H9 (cell line): Measurements from ENCODE around the gene B3GNT7. TPM values are rescaled to one million over a fixed set of nuclear protein-coding genes. Genes with fewer than 3 reads are reported as not detected.

ENCODE experiments used
- DNase-seq: peaks from one replicate; pipeline ENCODE4 v3.0.0-alpha.2; 2017
- H2AFZ ChIP-seq: one replicate; pipeline ENCODE4 v1.6.1; 2013; ENCODE audit warnings: mild to moderate bottlenecking, low read length, control low read depth, moderate library complexity
- H2AK5ac ChIP-seq: 2 replicates; pipeline ENCODE4 v1.6.1; 2013; ENCODE audit warnings: low read length, control low read depth, mixed read lengths; ENCODE audit not compliant: insufficient read length
- H2BK120ac ChIP-seq: one replicate; pipeline ENCODE4 v1.6.1; 2013; ENCODE audit warnings: low read depth, mild to moderate bottlenecking, low read length, control low read depth, inconsistent platforms; ENCODE audit not compliant: poor library complexity, severe bottlenecking
- H2BK12ac ChIP-seq: 2 replicates; pipeline ENCODE4 v1.6.1; 2013; ENCODE audit warnings: low read length, control low read depth, mixed read lengths, low read depth; ENCODE audit not compliant: insufficient read length
- H2BK15ac ChIP-seq: 2 replicates; pipeline ENCODE4 v1.6.1; 2013; ENCODE audit warnings: low read depth, low read length, control low read depth
- H2BK20ac ChIP-seq: one replicate; pipeline ENCODE4 v1.6.1; 2013; ENCODE audit warnings: low read depth, mild to moderate bottlenecking, low read length, control low read depth, inconsistent platforms; ENCODE audit not compliant: poor library complexity, severe bottlenecking
- H2BK5ac ChIP-seq: 2 replicates; pipeline ENCODE4 v1.6.1; 2013; ENCODE audit warnings: low read length, control low read depth, mixed read lengths; ENCODE audit not compliant: insufficient read length
- H3K14ac ChIP-seq: 2 replicates; pipeline ENCODE4 v1.6.1; 2013; ENCODE audit warnings: low read length, control low read depth; ENCODE audit not compliant: insufficient read depth
- H3K18ac ChIP-seq: 2 replicates; pipeline ENCODE4 v1.6.1; 2013; ENCODE audit warnings: low read depth, mild to moderate bottlenecking, mixed read lengths, low read length, control low read depth; ENCODE audit not compliant: insufficient read length
- H3K23ac ChIP-seq: 2 replicates; pipeline ENCODE4 v1.6.1; 2013; ENCODE audit warnings: low read length, control low read depth, mixed read lengths, low read depth; ENCODE audit not compliant: insufficient read length
- H3K23me2 ChIP-seq: 2 replicates; pipeline ENCODE4 v1.6.1; 2013; ENCODE audit warnings: low read depth, mild to moderate bottlenecking, mixed read lengths, low read length, control low read depth; ENCODE audit not compliant: insufficient read length, poor library complexity, severe bottlenecking
- H3K27ac ChIP-seq: 2 replicates; pipeline ENCODE4 v1.5.1; 2013; ENCODE audit warnings: low read length, control low read depth, mixed read lengths, low read depth; ENCODE audit not compliant: insufficient read length
- H3K27me3 ChIP-seq: 2 replicates; pipeline ENCODE4 v1.6.1; 2013; ENCODE audit warnings: low read length, control low read depth, inconsistent platforms; ENCODE audit not compliant: insufficient read depth
- H3K4ac ChIP-seq: 2 replicates; pipeline ENCODE4 v1.6.1; 2013; ENCODE audit warnings: low read depth, mild to moderate bottlenecking, control low read depth, inconsistent platforms, low read length, moderate library complexity
- H3K4me1 ChIP-seq: 2 replicates; pipeline ENCODE4 v1.6.1; 2013; ENCODE audit warnings: low read length, control low read depth, inconsistent platforms; ENCODE audit not compliant: insufficient read depth
- H3K4me2 ChIP-seq: 2 replicates; pipeline ENCODE4 v1.6.1; 2013; ENCODE audit warnings: low read length, control low read depth, mixed read lengths; ENCODE audit not compliant: insufficient read length, insufficient read depth
- H3K56ac ChIP-seq: 2 replicates; pipeline ENCODE4 v1.6.1; 2013; ENCODE audit warnings: low read depth, mild to moderate bottlenecking, mixed read lengths, low read length, control low read depth; ENCODE audit not compliant: insufficient read length
- H3K79me1 ChIP-seq: 2 replicates; pipeline ENCODE4 v1.6.1; 2013; ENCODE audit warnings: low read depth, mild to moderate bottlenecking, moderate library complexity, low read length, control low read depth, inconsistent platforms; ENCODE audit not compliant: insufficient read depth, poor library complexity, severe bottlenecking
- H3K79me2 ChIP-seq: 2 replicates; pipeline ENCODE4 v1.6.1; 2013; ENCODE audit warnings: low read length, control low read depth, inconsistent platforms; ENCODE audit not compliant: insufficient read depth
- H3K9ac ChIP-seq: 2 replicates; pipeline ENCODE4 v1.6.1; 2013; ENCODE audit warnings: low read length, control low read depth, mixed read lengths; ENCODE audit not compliant: insufficient read length; ENCODE audit errors: extremely low read depth
- H3K9me3 ChIP-seq: one replicate; pipeline ENCODE4 v1.6.1; 2013; ENCODE audit warnings: low read depth, low read length, inconsistent platforms; ENCODE audit not compliant: control insufficient read depth
- H3T11ph ChIP-seq: one replicate; pipeline ENCODE4 v1.6.1; 2013; ENCODE audit warnings: mild to moderate bottlenecking, low read length, control low read depth, inconsistent platforms
- H4K20me1 ChIP-seq: one replicate; pipeline ENCODE4 v1.6.1; 2013; ENCODE audit not compliant: control insufficient read depth, insufficient read length, insufficient read depth
- H4K5ac ChIP-seq: 2 replicates; pipeline ENCODE4 v1.6.1; 2013; ENCODE audit warnings: low read depth, mild to moderate bottlenecking, mixed read lengths, low read length, control low read depth; ENCODE audit not compliant: insufficient read length
- H4K8ac ChIP-seq: replicated peaks from 2 replicates; pipeline ENCODE4 v1.6.1; 2013; ENCODE audit warnings: low read length, control low read depth, mixed read lengths, low read depth; ENCODE audit not compliant: insufficient read length
- H4K91ac ChIP-seq: 2 replicates; pipeline ENCODE4 v1.6.1; 2013; ENCODE audit warnings: low read depth, mild to moderate bottlenecking, moderate library complexity, mixed read lengths, low read length, control low read depth; ENCODE audit not compliant: insufficient read length
- H3K27ac Mint-ChIP-seq, 3 experiments: 2 replicates in 2 of 3; 3 replicates in 1 of 3; pipeline ENCODE4 v1.8.0; 2020 to 2021; ENCODE audit warnings: mixed read lengths in 3 of 3, mild to moderate bottlenecking in 1 of 3, moderate library complexity in 1 of 3
- H3K27me3 Mint-ChIP-seq: 2 replicates; pipeline ENCODE4 v1.8.0; 2021; ENCODE audit warnings: low read depth, mild to moderate bottlenecking, moderate library complexity, mixed read lengths
- H3K36me3 Mint-ChIP-seq, 3 experiments: 2 replicates in 2 of 3; 3 replicates in 1 of 3; pipeline ENCODE4 v1.8.0; 2020 to 2021; ENCODE audit warnings: low read depth in 3 of 3, mixed read lengths in 3 of 3; ENCODE audit not compliant: insufficient read depth in 1 of 3
- H3K4me1 Mint-ChIP-seq, 2 experiments: 2 replicates each; pipeline ENCODE4 v1.8.0; 2020; ENCODE audit warnings: mixed read lengths in 2 of 2
- H3K4me3 Mint-ChIP-seq, 2 experiments: 2 replicates in 1 of 2; 3 replicates in 1 of 2; pipeline ENCODE4 v1.8.0; 2020 to 2021; ENCODE audit warnings: mild to moderate bottlenecking in 2 of 2, mixed read lengths in 2 of 2, moderate library complexity in 1 of 2
- H3K9me3 Mint-ChIP-seq, 2 experiments: 2 replicates in 1 of 2; 3 replicates in 1 of 2; pipeline ENCODE4 v1.8.0; 2020; ENCODE audit warnings: mild to moderate bottlenecking in 2 of 2, mixed read lengths in 2 of 2, moderate library complexity in 1 of 2
- CTCF ChIP-seq: fragments of 200-600 bp; sonication (generic); conservative IDR thresholded peaks from 3 replicates; pipeline ENCODE4 v1.8.0; 2021; ENCODE audit warnings: antibody characterized with exemption, mild to moderate bottlenecking
- WGBS: extraction: QIAGEN DNeasy Blood & Tissue Kit; methylation state at CpG from one replicate; pipeline ENCODE4 v1.1.7; 2013; ENCODE audit warnings: missing lambda C conversion rate, low lambda C conversion rate, mixed read lengths; ENCODE audit not compliant: insufficient read length; ENCODE audit errors: extremely low coverage; 5-methylcytosine and 5-hydroxymethylcytosine counted together
- total RNA-seq: library from RNA; stranded (reverse); gene quantifications from 2 replicates; pipeline ENCODE4 v1.2.1, GENCODE V29; 2021

The B3GNT7 gene
- total RNA-seq, 1 experiment from 2014 or later, result 42.2 TPM

- Histone ChIP-seq H3K56ac (no peak overlapping the region), H3K4ac (no peak overlapping the region), H3K4me1 (peaks cover 3% of the 10 kb centered on the region; the same call in 1 of the 2 replicates), H3K9ac (no peak overlapping the region), H3K14ac (no peak overlapping the region), H2BK5ac (no peak overlapping the region), H3K18ac (no peak overlapping the region), H3K9me3 (no peaks in the 10 kb centered on the region), H2AK5ac (no peak overlapping the region), H4K5ac (no peak overlapping the region), H3K27ac (no peak overlapping the region), H4K8ac (no peak overlapping the region), H4K20me1 (no peaks in the 10 kb centered on the region), H2BK20ac (no peak overlapping the region), H3K4me2 (no peak overlapping the region), H3K27me3 (no peaks in the 10 kb centered on the region), H3T11ph (no peak overlapping the region), H2AFZ (no peak overlapping the region), H2BK12ac (no peak overlapping the region), H4K91ac (no peak overlapping the region), H2BK15ac (no peak overlapping the region), H3K79me2 (no peaks in the 10 kb centered on the region), H2BK120ac (no peak overlapping the region), H3K23ac (no peak overlapping the region), H3K23me2 (peaks cover under 1% of the 10 kb centered on the region), H3K79me1 (no peaks in the 10 kb centered on the region)
- no peak for DNase-seq
- peaks cover 5% of the 10 kb centered on the region; the same call in 1 of the 2 replicates for H3K27me3 Mint-ChIP-seq
- H3K4me3 Mint-ChIP-seq, result no peak overlapping the region
- H3K4me1 Mint-ChIP-seq, result peaks cover 14 to 17% of the 10 kb centered on the region in 2 experiments
- peaks cover 7 to 10% (median 8%) of the 10 kb centered on the region in 3 experiments for H3K36me3 Mint-ChIP-seq
- TF ChIP-seq CTCF, result no peak
- peaks cover 10 to 15% of the 10 kb centered on the region in 2 experiments for H3K9me3 Mint-ChIP-seq
- no CpG with 5 or more reads among the region's 8 CpGs for WGBS
- no peak overlapping the region for H3K27ac Mint-ChIP-seq
Observed at GRCh38 chr2:231382116-231382515, 13.4 kb upstream of the B3GNT7 start.
